Measurements from ENCODE around the gene HCN2.
A peak's percentile ranks its signal among the peaks of the same experiment; 100 is the strongest.

DNA sequence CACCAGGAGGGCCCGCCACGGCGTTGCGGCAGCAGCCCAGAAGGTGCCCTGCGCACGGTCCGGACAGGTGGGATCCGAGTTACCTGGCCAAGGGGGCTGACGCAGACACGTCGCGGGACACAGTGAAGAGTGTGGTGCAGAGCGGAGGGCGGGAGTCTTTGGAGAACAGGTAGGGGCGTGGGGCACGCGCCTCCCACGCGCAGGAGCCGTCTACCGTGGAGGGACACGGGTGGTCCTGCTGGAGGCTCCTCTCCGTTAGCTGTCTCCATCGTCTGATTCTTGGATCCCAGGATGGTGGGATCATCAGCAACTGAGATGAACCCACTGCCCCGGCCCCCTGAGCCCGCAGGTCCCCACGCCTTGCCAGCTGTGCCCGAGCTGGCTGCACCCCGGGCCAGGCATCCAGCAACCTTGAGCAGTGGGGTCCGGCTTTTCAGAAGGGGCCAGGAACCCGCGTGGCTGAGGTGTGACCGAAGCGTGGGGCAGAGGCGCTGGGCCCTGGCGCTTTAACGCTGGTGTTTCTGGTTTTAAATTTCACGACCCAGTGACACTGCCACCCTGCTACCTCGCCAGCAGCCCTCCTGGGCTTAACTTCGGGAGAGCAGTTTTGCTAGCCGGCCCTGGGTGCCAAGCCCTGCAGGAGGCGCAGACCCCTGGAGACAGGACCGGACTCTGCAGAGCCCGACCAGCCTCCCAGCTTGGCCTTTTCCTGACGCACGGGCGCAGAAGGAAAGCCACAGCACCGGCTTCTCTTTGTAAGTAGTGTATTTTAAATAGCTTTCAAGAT lies 57.3 kb downstream of the HCN2 start:
- TF ChIP-seq, protein P1, sequence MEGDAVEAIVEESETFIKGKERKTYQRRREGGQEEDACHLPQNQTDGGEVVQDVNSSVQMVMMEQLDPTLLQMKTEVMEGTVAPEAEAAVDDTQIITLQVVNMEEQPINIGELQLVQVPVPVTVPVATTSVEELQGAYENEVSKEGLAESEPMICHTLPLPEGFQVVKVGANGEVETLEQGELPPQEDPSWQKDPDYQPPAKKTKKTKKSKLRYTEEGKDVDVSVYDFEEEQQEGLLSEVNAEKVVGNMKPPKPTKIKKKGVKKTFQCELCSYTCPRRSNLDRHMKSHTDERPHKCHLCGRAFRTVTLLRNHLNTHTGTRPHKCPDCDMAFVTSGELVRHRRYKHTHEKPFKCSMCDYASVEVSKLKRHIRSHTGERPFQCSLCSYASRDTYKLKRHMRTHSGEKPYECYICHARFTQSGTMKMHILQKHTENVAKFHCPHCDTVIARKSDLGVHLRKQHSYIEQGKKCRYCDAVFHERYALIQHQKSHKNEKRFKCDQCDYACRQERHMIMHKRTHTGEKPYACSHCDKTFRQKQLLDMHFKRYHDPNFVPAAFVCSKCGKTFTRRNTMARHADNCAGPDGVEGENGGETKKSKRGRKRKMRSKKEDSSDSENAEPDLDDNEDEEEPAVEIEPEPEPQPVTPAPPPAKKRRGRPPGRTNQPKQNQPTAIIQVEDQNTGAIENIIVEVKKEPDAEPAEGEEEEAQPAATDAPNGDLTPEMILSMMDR (IDR thresholded peaks at IDR 0.05 in 8 of 11, conservative IDR thresholded peaks at IDR 0.05 in 3 of 11): no peak
- TF ChIP-seq POLR2AphosphoS5 (IDR thresholded peaks at IDR 0.05) (peak in 2 of 3 donors; percentile 14 to 62), POLR2A (IDR thresholded peaks at IDR 0.05) (no peak)
